Measurements from ENCODE around the gene CEP76.

- TF ChIP-seq CTCF (IDR thresholded peaks at IDR 0.05; ENCODE audit: poor library complexity, severe bottlenecking) (no peak), REST (IDR thresholded peaks at IDR 0.05; ENCODE audit: borderline replicate concordance) (peak; percentile 10), EP300 (conservative IDR thresholded peaks at IDR 0.05; ENCODE audit: poor library complexity, severe bottlenecking) (no peak), POLR2AphosphoS5 (IDR thresholded peaks at IDR 0.05) (no peak)
Measured at GRCh38 chr18:12657684-12658425, 44.7 kb downstream of the CEP76 start, which contains the start of gene SPIRE1.

Data from neural cell (in vitro differentiated cells).